ENCODE measurements around the gene PNP.
"Not testable (repeated sequence)": the region's sequence is repeated elsewhere in the genome, so short reads cannot be mapped to it uniquely, and the experiment has no call there.

Gene PNP

GRCh38 chr14:20489093-20489994, 20.1 kb downstream of the PNP start:
- H3K4me3 ChIP-seq (ENCODE audit: low read depth, low read length): no peak overlapping the region

DNA sequence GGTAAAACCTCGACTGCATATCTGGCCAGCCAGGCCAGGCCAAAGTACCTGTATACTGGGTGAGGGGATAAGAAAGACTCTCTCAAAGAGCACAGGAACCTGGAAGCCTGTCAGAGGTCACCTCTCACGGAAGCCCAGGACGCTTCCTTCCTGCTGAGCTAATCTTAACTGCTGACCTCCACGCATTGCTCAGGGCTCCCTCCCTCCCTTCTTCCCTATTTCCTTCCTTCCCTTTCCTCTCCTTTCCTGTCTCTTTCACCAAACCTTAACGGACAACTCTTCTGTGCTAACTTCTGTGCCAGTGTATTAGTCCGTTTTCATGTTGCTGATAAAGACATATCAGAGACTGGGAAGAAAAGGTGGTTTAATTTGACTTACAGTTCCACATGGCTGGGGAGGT, 21.4 kb downstream of the PNP start:
- no peak overlapping the region for H3K4me3 ChIP-seq (ENCODE audit: low read depth, low read length)

GRCh38 chr14:20492486-20492885, 23.3 kb downstream of the PNP start:
- no peak overlapping the region for H3K4me3 ChIP-seq (ENCODE audit: low read depth, low read length)

DNA sequence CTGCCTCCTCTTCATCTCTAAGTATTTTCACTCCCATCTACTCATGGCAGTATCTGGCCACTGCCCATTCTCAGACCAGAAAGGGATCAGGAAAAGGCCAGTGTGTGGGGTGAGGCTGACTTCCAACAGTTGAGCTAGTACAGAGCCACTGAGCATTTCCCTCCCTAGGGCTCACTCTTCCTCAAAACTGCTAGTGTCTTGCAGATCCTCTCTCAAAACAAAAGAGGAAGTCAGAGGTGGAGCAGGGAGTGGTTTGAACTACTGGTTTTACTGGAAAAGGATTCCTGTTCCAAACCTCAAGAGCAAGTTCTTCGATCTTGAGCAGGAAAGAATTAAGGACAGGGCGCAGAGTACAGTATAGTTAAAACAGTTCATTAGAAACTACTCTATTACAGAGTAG, 24.4 kb downstream of the PNP start:
- no peak overlapping the region for H3K4me3 ChIP-seq (ENCODE audit: low read depth, low read length)

DNA sequence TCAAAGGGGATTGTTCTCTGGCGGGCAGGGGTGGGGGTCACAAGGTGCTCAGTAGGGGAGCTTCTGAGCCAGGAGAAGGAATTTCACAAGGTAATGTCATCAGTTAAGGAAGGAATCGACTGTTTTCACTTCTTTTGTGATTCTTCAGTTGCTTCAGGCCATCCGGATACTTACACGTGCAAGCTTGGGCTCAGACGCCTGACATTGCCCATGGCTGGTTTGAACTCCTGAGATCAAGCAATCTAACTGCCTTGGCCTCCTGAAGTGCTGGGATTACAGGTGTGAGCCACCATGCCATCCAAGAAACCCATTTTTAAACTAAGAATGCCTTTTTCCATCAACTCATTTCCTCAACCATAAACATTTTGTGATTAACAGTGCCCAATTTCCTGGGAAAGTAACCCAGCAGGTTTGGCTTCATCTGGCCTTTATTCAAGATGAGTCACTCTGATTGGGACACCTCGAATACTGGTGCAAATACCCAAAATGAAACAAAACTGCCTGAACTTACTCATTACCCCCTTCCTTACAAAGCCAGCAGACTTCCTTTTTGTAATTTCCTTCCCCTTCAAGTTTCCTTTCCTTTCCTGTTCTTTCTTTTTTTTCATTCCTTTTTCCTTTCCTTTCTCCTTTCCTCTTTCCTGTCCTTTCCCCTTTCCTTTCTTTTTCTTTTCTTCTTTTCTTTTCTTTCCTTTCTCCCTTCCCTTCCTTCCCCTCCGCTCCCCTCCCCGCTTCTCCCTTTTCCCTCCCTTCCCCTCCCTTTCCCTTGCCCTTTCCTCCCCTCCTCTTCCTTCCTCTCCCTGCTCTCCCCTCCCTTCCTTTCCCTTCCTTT, 25.9 kb downstream of the PNP start:
- H3K4me3 ChIP-seq (ENCODE audit: low read depth, low read length): no peak overlapping the region

DNA sequence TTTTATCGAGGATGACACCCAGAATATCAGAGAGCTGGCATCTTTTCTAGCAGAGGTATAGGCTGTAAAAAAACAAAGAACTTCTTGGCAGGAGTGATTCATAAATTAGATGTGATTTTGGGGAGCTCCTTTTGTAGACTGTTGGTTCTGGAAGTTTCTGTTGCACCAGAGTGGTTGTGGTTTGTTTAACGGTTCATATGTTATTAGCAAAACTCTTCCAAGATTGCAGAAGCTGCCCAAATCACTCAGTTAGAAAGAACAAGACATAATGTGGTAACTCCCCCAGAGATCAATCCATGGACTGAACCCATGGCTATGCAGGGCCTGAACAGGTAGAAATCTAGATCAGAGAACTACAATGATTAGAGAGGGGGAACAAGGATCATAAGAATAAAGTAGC, 29.4 kb downstream of the PNP start:
- H3K4me3 ChIP-seq (ENCODE audit: low read depth, low read length): no peak overlapping the region

GRCh38 chr14:20499108-20499507, 29.9 kb downstream of the PNP start:
- no peak overlapping the region for H3K4me3 ChIP-seq (ENCODE audit: low read depth, low read length)

- no peak overlapping the region for H3K4me3 ChIP-seq (ENCODE audit: low read depth, low read length)
Observed at GRCh38 chr14:20499881-20500280, 30.7 kb downstream of the PNP start.

DNA sequence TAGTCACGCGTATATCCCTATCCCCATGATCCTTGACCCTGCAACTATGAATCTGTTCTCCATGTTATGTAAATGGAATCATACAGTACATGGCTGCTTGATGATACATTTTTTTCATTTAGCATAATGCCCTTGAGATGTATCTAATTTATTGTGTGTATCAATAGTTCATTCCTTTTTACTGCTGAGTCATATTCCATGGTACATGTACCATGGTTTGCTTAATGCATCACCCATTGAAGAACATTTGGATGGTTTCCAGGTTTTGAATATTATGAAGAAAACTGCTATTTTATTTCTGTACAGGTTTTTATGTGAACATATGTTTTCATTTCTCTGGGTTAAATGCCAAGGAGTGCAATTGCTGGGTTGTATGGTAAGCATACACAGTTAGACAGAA, 32.1 kb downstream of the PNP start:
- H3K4me3 ChIP-seq (ENCODE audit: low read depth, low read length): no peak overlapping the region

- H3K4me3 ChIP-seq (ENCODE audit: low read depth, low read length): no peak overlapping the region
Observed at GRCh38 chr14:20503898-20504297, 34.7 kb downstream of the PNP start.

DNA sequence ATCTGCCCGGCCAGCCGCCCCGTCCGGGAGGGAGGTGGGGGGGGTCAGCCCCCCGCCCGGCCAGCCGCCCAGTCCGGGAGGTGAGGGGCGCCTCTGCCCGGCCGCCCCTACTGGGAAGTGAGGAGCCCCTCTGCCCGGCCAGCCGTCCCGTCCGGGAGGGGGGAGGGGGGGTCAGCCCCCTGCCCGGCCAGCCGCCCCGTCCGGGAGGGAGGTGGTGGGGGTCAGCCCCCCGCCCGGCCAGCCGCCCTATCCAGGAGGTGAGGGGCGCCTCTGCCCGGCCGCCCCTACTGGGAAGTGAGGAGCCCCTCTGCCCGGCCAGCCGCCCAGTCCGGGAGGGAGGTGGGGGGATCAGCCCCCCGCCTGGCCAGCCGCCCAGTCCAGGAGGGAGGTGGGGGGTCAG, 37.1 kb downstream of the PNP start:
- H3K4me3 ChIP-seq (ENCODE audit: low read depth, low read length): not testable (repeated sequence)

GRCh38 chr14:20506752-20507151, 37.5 kb downstream of the PNP start:
- not testable (repeated sequence) for H3K4me3 ChIP-seq (ENCODE audit: low read depth, low read length)

DNA sequence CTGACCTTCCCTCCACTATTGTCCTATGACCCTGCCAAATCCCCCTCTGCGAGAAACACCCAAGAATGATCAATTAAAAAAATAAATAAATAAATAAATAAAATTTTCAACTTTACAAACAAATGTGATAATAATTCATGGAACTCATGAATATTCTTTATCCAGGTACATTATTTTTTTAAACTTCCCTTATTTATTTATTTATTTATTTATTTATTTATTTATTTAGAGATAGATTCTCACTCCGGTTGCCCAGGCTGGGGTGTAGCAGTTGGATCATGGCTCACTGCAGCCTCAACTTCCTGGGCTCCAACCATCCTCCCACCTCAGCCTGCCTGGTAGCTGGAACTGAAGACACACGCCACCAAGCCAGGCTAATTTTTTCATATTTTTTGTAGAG, 38.3 kb downstream of the PNP start:
- H3K4me3 ChIP-seq (ENCODE audit: low read depth, low read length): not testable (repeated sequence)

GRCh38 chr14:20508367-20508766, 39.2 kb downstream of the PNP start:
- H3K4me3 ChIP-seq (ENCODE audit: low read depth, low read length): no peak overlapping the region

GRCh38 chr14:20512177-20512905, 43.1 kb downstream of the PNP start:
- no peak overlapping the region for H3K4me3 ChIP-seq (ENCODE audit: low read depth, low read length)

- no peak overlapping the region for H3K4me3 ChIP-seq (ENCODE audit: low read depth, low read length)
Observed at GRCh38 chr14:20515846-20516245, 46.6 kb downstream of the PNP start.

DNA sequence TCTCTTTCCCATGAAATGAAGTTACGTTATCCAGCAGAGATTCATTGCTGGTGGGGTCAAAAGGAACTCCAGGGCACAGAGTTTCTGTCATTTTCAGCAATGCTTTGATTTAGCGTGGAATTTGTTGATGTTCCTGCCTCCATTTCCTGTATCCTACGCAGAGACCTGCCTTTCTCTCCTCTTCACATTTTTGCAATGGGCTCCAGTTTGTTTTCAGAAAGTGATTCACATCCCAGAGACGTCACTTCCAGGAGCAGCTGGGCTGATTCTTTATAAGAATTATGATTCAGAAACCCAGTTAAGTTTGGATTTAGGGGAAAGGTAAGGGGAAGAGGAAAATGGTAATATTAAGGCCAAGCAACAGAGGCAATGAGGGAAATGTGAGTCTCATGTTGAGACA, 47.7 kb downstream of the PNP start:
- H3K4me3 ChIP-seq (ENCODE audit: low read depth, low read length): no peak overlapping the region

DNA sequence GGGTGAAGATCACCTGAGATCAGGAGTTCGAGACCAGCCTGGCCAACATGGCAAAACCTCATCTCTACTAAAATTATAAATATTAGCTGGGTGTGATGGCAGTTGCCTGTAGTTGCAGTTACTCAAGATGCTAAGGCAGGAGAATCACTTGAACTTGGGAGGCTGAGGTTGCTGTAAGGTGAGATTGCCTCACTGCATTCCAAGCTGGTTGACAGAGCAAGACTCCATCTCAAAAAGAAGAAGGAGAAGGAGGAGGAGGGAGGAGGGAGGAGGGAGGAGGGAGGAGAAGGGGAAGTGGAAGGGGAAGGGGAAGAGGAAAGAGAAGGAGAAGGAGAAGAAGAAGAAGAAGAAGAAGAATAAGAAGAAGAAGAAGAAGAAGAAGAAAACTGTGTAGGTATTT, 53.1 kb downstream of the PNP start:
- H3K4me3 ChIP-seq (ENCODE audit: low read depth, low read length): no peak overlapping the region

DNA sequence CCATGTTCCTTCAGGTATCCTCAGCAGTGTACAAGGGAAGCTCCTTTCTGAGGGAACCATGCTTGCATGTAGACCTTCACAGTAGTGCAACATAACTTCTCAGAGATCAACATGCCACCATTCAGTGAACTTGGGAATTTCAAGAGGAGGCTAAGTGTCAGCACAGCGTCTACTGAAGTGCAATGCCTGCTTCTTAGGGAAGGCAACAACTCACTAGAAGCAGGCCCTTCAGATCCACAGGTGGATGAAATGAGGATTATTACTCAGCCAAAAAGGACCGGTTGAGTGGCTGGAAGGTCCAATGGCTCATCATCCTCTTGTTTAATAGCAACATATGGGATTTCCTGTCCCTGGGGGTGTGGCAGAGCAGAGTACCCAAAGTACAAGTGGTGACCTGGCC, 54.8 kb downstream of the PNP start:
- no peak overlapping the region for H3K4me3 ChIP-seq (ENCODE audit: low read depth, low read length)
